Measurements from ENCODE around the gene PLBD2. TPM values are rescaled to one million over a fixed set of nuclear protein-coding genes. Genes with fewer than 3 reads are reported as not detected.

PLBD2 gene
- total RNA-seq, 1 donor from 2014 or later, result 18.0 TPM

DNA sequence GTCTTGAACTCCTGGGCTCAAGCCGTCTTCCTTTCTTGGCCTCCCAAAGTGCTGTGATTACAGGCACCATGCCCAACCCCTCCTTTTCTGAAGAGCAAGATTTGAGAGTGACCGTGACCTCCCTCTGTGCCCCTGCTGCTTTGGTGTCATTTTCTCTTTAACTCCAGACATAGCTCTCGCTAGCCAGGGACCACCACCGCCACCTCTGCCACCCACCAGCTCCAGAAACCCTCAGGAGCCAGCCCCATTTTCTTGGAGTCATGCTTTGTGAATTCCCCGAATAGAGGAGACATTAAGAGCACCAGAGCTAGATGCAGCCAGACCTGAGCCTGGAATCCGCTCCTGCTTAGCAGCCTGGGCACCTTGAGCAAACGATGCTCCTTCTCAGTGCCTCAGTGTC, 81.9 kb downstream of the PLBD2 start:
- no peak for DNase-seq (ENCODE audit: low read depth, low spot score)

Other genes starting within 250 kb of the PLBD2 start
- not detected in 2 replicates for gene RASAL1, start 222.8 kb upstream of the PLBD2 start, total RNA-seq
- gene CFAP73, start 208.9 kb upstream of the PLBD2 start, total RNA-seq, result not detected in 2 replicates
- gene DDX54, start 173.1 kb upstream of the PLBD2 start, total RNA-seq, result 47.5 and 49.1 TPM in 2 replicates
- gene RITA1, start 172.9 kb upstream of the PLBD2 start, total RNA-seq, result 22.3 and 26.1 TPM in 2 replicates
- gene TPCN1, start 137.1 kb upstream of the PLBD2 start, total RNA-seq, result 8.2 and 10.8 TPM in 2 replicates
- 10.4 and 27.0 TPM in 2 replicates for gene SLC8B1, start 23.5 kb upstream of the PLBD2 start, total RNA-seq
- not detected in 2 replicates for gene SDS, start 45.3 kb downstream of the PLBD2 start, total RNA-seq
- 6.8 and 10.3 TPM in 2 replicates for gene SDSL, start 63.8 kb downstream of the PLBD2 start, total RNA-seq
- gene LHX5, start 113.3 kb downstream of the PLBD2 start, total RNA-seq, result not detected in 2 replicates

All from pulmonary artery endothelial cell (primary cell).